GM06990 (cell line): Measurements from ENCODE around the gene TTC6.

Experiments
- DNase-seq: peaks from one replicate; pipeline ENCODE4 v3.0.0-alpha.2; 2011; ENCODE audit not compliant: insufficient read length; ENCODE audit errors: extremely low read depth
- H3K27me3 ChIP-seq: replicated peaks from 2 replicates; pipeline ENCODE4 v1.6.0; 2011; ENCODE audit warnings: low read length; ENCODE audit not compliant: control insufficient read depth, insufficient read depth
- H3K36me3 ChIP-seq: 2 replicates; pipeline ENCODE4 v1.5.1; 2011; ENCODE audit warnings: low read length; ENCODE audit not compliant: control insufficient read depth, insufficient read depth
- H3K4me3 ChIP-seq: replicated peaks from 2 replicates; pipeline ENCODE4 v1.5.1; 2011; ENCODE audit warnings: low read depth, mild to moderate bottlenecking, control low read depth, low read length
- CTCF ChIP-seq: IDR thresholded peaks from 2 replicates; pipeline ENCODE4 v1.5.1; 2011; ENCODE audit warnings: low read length, control low read depth, mild to moderate bottlenecking, inconsistent platforms; ENCODE audit not compliant: insufficient read depth, poor library complexity, severe bottlenecking

TTC6 gene

GRCh38 chr14:37598747-37599506 is 3.5 kb downstream of the TTC6 start:
- H3K27me3 ChIP-seq, result no peaks in the 10 kb centered on the region
- no peak for DNase-seq
- no peaks in the 10 kb centered on the region for H3K36me3 ChIP-seq
- H3K4me3 ChIP-seq, result no peak overlapping the region
- TF ChIP-seq CTCF, result no peak

- H3K36me3 ChIP-seq, result no peaks in the 10 kb centered on the region
- no peak for DNase-seq
- no peak for TF ChIP-seq CTCF
- H3K27me3 ChIP-seq, result no peaks in the 10 kb centered on the region
- no peak overlapping the region for H3K4me3 ChIP-seq
Observed at GRCh38 chr14:37599507-37600368, 4.3 kb downstream of the TTC6 start.

- TF ChIP-seq CTCF, result no peak
- no peak overlapping the region for H3K4me3 ChIP-seq
- no peaks in the 10 kb centered on the region for H3K36me3 ChIP-seq
- no peaks in the 10 kb centered on the region for H3K27me3 ChIP-seq
- DNase-seq, result no peak
Observed at GRCh38 chr14:37600880-37601741, 5.7 kb downstream of the TTC6 start.

- no peaks in the 10 kb centered on the region for H3K36me3 ChIP-seq
- TF ChIP-seq CTCF, result no peak
- DNase-seq, result no peak
- no peaks in the 10 kb centered on the region for H3K27me3 ChIP-seq
- no peak overlapping the region for H3K4me3 ChIP-seq
Observed at GRCh38 chr14:37601865-37602264, 6.4 kb downstream of the TTC6 start.

- H3K27me3 ChIP-seq, result no peaks in the 10 kb centered on the region
- H3K36me3 ChIP-seq, result no peaks in the 10 kb centered on the region
- no peak for TF ChIP-seq CTCF
- no peak overlapping the region for H3K4me3 ChIP-seq
- no peak for DNase-seq
Observed at GRCh38 chr14:37602605-37603453, 7.4 kb downstream of the TTC6 start.
